ENCODE results near the gene MTA1. TPM values are rescaled to one million over a fixed set of nuclear protein-coding genes. Genes with fewer than 3 reads are reported as not detected.

MTA1 gene
- polyA plus RNA-seq, 3 donors, result 69.0 to 83.7 (median 74.5) TPM

DNA sequence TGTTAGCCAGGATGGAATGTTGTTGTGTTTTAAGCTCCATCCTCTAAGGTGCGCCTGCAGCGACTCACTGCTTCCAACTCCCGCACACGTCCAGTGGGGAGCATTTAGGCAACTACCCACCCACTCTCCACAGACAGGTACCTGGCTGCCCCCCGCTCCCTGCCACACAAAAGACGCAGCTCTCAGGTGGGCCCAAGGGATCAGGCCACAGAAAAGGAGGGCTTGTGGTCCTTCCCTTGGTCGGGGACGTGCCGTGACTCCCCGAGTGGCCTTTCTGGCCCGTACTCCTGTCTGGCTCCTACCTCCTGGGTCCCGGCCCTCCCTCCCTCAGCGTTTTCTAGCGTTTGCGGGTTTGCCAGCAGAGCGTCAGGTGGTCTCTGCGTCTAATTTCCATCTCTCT is 87.6 kb downstream of the MTA1 start:
- no peak for DNase-seq (ENCODE audit: low read depth in 3 of 3, low spot score in 2 of 3)

DNA sequence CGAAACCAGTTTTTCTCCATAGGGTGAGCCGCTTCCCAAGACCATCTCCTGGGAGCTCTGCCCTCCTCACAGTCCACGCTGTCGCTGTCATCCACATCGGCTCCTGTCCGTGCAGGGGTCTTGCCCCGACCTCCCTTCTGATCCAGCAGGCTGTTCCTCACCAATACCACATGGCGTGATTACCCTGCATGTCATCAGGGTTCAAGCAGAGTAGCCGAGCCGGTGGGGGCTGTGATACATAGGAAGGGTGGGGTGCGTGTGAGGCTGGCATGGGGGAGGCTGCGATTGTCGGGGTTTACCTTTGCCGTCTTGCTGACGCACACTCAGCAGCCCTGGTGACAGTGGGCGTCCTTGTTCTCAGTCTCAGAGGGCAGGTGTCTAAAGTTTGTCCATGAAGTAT is 88.4 kb downstream of the MTA1 start:
- DNase-seq (ENCODE audit: low read depth in 3 of 3, low spot score in 2 of 3), result no peak

DNA sequence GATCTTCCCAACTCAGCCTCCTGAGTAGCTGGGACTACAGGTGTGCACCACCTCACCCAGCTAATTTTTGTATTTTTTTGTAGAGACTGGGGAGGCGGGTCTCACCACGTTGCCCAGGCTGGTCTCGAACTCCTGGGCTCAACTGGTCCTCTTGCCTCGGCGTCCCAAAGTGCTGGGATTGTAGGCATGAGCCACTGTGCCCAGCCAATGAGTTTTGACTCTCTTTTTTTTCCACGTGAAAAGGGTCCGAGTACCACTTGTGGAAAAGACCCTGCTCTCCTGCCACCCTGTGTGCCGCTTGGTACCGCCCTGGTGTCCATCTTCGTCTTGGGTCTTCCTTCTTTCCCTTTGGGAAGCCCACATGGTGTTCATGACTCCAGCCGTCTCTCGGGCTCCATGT is 89.0 kb downstream of the MTA1 start:
- no peak for DNase-seq (ENCODE audit: low read depth in 3 of 3, low spot score in 2 of 3)

DNA sequence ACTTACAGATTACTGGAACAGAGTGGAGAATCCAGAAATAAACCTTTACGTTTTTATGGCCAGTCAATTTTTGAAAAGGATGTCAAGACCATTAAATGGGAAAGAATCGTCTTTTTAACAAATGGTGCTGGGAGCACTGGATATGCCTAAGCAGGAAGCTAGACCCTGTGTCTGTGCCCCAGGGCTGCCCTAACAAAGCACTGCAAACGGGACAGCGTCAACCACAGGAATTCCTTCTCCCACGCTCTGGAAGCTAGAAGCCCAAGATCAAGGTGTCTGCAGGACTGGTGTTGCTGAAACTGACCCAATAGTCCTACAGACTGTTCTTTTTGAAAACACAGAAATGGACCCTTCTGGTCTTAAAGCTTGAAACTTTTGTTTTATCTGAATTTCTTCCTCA is 97.5 kb downstream of the MTA1 start:
- DNase-seq (ENCODE audit: low read depth in 3 of 3, low spot score in 2 of 3), result no peak

DNA sequence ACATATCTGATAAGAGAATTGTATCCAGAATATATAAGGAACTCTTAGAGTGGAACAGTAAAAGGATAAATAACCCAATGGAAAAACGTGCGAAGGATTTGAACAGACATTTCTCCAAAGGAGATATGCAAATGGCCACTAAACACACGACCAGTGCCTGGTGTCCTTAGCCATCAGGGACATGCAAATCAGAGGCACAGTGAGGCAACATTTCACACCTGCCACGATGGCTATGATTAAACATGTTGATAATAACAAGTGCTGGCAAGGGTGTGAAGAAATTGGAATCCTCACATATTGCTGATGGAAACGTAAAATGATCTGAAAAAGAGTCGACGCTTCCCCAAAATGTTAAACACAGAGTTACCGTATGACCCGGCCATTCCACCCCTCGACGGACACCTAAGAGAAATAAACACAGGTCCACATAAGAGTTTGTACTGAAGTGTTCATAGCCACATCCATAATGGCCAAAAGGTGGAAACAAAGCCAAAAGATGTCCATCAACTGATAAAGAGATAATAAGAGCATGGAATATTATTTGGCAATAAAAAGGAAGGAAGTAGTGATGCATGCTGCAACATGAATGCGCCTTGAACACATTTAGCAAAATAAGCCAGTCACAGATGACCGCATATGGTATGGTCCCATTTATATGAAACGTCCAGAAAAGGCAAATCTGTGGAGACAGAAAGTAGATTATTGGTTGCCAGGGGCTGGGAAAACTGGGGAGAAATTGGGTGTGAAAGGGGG is 100.5 kb downstream of the MTA1 start:
- DNase-seq (ENCODE audit: low read depth in 3 of 3, low spot score in 2 of 3), result no peak

Other genes starting within 250 kb of the MTA1 start
- gene NUDT14, start 238.5 kb upstream of the MTA1 start, polyA plus RNA-seq (ENCODE audit: insufficient read length in 3 of 3), result 10 to 100 TPM; 19.2 to 26.0 (median 21.0) TPM
- 10 to 100 TPM; 30.8 to 38.3 (median 36.5) TPM for gene BTBD6, start 171.3 kb upstream of the MTA1 start, polyA plus RNA-seq (ENCODE audit: insufficient read length in 3 of 3)
- gene BRF1, start 118.8 kb upstream of the MTA1 start, polyA plus RNA-seq (ENCODE audit: insufficient read length in 3 of 3), result 10 to 100 TPM; 28.0 to 30.7 (median 30.5) TPM
- gene PACS2, start 105.1 kb upstream of the MTA1 start, polyA plus RNA-seq (ENCODE audit: insufficient read length in 3 of 3), result 10 to 100 TPM; 52.7 to 54.5 (median 53.1) TPM
- gene TEX22, start 21.3 kb upstream of the MTA1 start, polyA plus RNA-seq (ENCODE audit: insufficient read length in 3 of 3), result 1 to 10 TPM in 2 of 3 donors, under 1 TPM in 1; 0.93 to 1.3 (median 1.0) TPM
- gene CRIP2, start 55.0 kb downstream of the MTA1 start, polyA plus RNA-seq (ENCODE audit: insufficient read length in 3 of 3), result 100 to 1,000 TPM in 2 of 3 donors, 10 to 100 TPM in 1; 91.5 to 120 (median 109) TPM
- 10 to 100 TPM; 24.1 to 32.5 (median 28.8) TPM for gene CRIP1, start 67.1 kb downstream of the MTA1 start, polyA plus RNA-seq (ENCODE audit: insufficient read length in 3 of 3)
- 1 to 10 TPM; 3.8 to 6.3 (median 4.7) TPM for gene TEDC1, start 71.4 kb downstream of the MTA1 start, polyA plus RNA-seq (ENCODE audit: insufficient read length in 3 of 3)
- gene TMEM121, start 106.8 kb downstream of the MTA1 start, polyA plus RNA-seq (ENCODE audit: insufficient read length in 3 of 3), result 1 to 10 TPM; 1.8 to 3.3 (median 2.5) TPM

Data from right renal cortex interstitium (tissue), 3 donors.